Measurements from ENCODE around the gene KDM1B.

- TF ChIP-seq POLR2AphosphoS5 (IDR thresholded peaks at IDR 0.05; ENCODE audit: low read depth, low read length) = no peak
- TF ChIP-seq TAF1 (IDR thresholded peaks at IDR 0.05; ENCODE audit: borderline replicate concordance, insufficient read depth, low read length) = no peak
- no peak for TF ChIP-seq SIN3A (IDR thresholded peaks at IDR 0.05; ENCODE audit: borderline replicate concordance, insufficient read depth, low read length)
- no peak for TF ChIP-seq REST (IDR thresholded peaks at IDR 0.05; ENCODE audit: insufficient read depth in 1 of 2, low read depth in 2 of 2, low read length in 2 of 2)
- no peak for TF ChIP-seq FOXP2 (optimal IDR thresholded peaks at IDR 0.05; ENCODE audit: borderline replicate concordance, extremely low read depth, extremely low read length, insufficient read depth)
Measured at GRCh38 chr6:18153311-18153703, 1.9 kb upstream of the KDM1B start.
